ENCODE measurements around the gene APC. TPM values are rescaled to one million over a fixed set of nuclear protein-coding genes. Genes with fewer than 3 reads are reported as not detected.
A peak's percentile ranks its signal among the peaks of the same experiment; 100 is the strongest.

The APC gene
- total RNA-seq, 6 donors from 2014 or later = 38.4 to 95.3 (median 71.6) TPM

GRCh38 chr5:112776301-112776856, 38.7 kb downstream of the APC start:
- 89 to 93% methylated on average over 3 of the region's 3 CpGs for WGBS, 2 donors
- TF ChIP-seq POLR2A (IDR thresholded peaks at IDR 0.05) = no peak
- TF ChIP-seq EP300 (IDR thresholded peaks at IDR 0.05) = no peak
- TF ChIP-seq, protein P1, sequence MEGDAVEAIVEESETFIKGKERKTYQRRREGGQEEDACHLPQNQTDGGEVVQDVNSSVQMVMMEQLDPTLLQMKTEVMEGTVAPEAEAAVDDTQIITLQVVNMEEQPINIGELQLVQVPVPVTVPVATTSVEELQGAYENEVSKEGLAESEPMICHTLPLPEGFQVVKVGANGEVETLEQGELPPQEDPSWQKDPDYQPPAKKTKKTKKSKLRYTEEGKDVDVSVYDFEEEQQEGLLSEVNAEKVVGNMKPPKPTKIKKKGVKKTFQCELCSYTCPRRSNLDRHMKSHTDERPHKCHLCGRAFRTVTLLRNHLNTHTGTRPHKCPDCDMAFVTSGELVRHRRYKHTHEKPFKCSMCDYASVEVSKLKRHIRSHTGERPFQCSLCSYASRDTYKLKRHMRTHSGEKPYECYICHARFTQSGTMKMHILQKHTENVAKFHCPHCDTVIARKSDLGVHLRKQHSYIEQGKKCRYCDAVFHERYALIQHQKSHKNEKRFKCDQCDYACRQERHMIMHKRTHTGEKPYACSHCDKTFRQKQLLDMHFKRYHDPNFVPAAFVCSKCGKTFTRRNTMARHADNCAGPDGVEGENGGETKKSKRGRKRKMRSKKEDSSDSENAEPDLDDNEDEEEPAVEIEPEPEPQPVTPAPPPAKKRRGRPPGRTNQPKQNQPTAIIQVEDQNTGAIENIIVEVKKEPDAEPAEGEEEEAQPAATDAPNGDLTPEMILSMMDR (IDR thresholded peaks at IDR 0.05) = no peak
- no peak for TF ChIP-seq POLR2AphosphoS5 (IDR thresholded peaks at IDR 0.05)
- no peak overlapping the region for H3K27ac ChIP-seq
- H3K27me3 ChIP-seq = no peaks in the 10 kb centered on the region
- DNase-seq (no peak), ATAC-seq (ENCODE audit: low FRiP score in 2 of 2) (peak in 1 of 2 donors; percentile 44)
- no peaks in the 10 kb centered on the region for H3K9me3 ChIP-seq
- H3K36me3 ChIP-seq = peaks cover 0 to 62% (median 4%) of the 10 kb centered on the region in 4 donors
- no peaks in the 10 kb centered on the region for H3K4me1 ChIP-seq
- H3K4me3 ChIP-seq = no peak overlapping the region

GRCh38 chr5:112779531-112779930, 41.8 kb downstream of the APC start:
- no peak overlapping the region for H3K4me3 ChIP-seq
- H3K4me1 ChIP-seq = no peaks in the 10 kb centered on the region
- ATAC-seq (ENCODE audit: low FRiP score in 2 of 2) (peak in 1 of 2 donors; percentile 28), DNase-seq (no peak)
- H3K27ac ChIP-seq = no peak overlapping the region
- H3K27me3 ChIP-seq = no peaks in the 10 kb centered on the region
- no peaks in the 10 kb centered on the region for H3K9me3 ChIP-seq
- peaks cover 0 to 64% (median 9%) of the 10 kb centered on the region in 4 donors for H3K36me3 ChIP-seq
- TF ChIP-seq POLR2A (IDR thresholded peaks at IDR 0.05) = no peak
- no peak for TF ChIP-seq EP300 (IDR thresholded peaks at IDR 0.05)
- no peak for TF ChIP-seq POLR2AphosphoS5 (IDR thresholded peaks at IDR 0.05)
- TF ChIP-seq, protein P1 (IDR thresholded peaks at IDR 0.05) = no peak

DNA sequence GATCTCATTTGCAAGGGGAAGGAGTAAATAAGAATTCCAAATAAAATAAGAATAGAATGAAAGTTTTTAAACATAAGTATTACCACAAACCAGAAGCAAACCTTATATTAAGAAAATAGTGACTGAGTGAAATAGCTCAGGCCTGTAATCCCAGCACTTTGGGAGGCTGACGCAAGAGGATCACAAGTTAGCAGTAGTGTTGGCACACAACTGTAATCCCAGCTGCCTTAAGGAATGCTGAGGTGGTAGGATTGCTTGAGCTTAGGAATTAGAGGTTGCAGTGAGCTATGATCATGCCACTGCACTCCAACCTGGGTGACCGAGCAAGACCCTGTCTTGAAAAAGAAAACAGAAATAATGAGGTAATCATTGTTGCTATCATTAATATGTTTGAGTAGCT, 47.0 kb downstream of the APC start:
- ATAC-seq (ENCODE audit: low FRiP score in 2 of 2) (no peak), DNase-seq (no peak)
- Histone ChIP-seq H3K4me3 (no peak overlapping the region), H3K9me3 (no peaks in the 10 kb centered on the region), H3K4me1 (no peaks in the 10 kb centered on the region), H3K27ac (no peak overlapping the region), H3K27me3 (no peaks in the 10 kb centered on the region), H3K36me3 (peaks cover 0 to 37% (median 6%) of the 10 kb centered on the region in 4 donors)
- TF ChIP-seq, protein P1 (IDR thresholded peaks at IDR 0.05) = no peak
- TF ChIP-seq EP300 (IDR thresholded peaks at IDR 0.05) (no peak), POLR2A (IDR thresholded peaks at IDR 0.05) (no peak), POLR2AphosphoS5 (IDR thresholded peaks at IDR 0.05) (no peak)
- 92 to 100% methylated on average over 2 of the region's 2 CpGs for WGBS, 2 donors

DNA sequence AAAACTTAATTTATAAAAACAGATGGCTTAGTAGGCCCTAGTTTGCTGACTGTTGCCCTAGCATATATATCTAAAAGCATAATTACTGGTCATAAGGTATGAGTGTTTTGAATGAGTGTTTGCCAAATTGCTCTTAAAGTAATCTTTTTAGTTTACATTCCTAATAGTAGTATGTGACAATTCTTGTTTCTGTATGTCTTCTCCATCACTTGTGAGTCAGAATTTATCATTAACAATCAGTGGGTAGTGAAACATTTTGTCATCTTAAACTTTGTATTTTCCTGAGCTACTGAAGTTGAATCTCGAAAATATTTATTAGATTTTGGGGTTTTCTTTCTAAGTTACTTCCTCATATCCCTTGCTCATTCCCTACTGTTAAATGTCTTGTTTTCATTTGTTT, 49.6 kb downstream of the APC start:
- Histone ChIP-seq H3K4me1 (no peaks in the 10 kb centered on the region), H3K4me3 (no peak overlapping the region), H3K27ac (no peak overlapping the region), H3K36me3 (peaks cover 0 to 39% (median 4%) of the 10 kb centered on the region in 4 donors), H3K27me3 (no peaks in the 10 kb centered on the region), H3K9me3 (no peaks in the 10 kb centered on the region)
- DNase-seq = no peak
- 83 to 87% methylated on average over 1 of the region's 1 CpG for WGBS, 2 donors
- TF ChIP-seq, protein P1 (IDR thresholded peaks at IDR 0.05) = no peak
- TF ChIP-seq POLR2AphosphoS5 (IDR thresholded peaks at IDR 0.05) (no peak), POLR2A (IDR thresholded peaks at IDR 0.05) (no peak), EP300 (IDR thresholded peaks at IDR 0.05) (no peak)
- ATAC-seq (ENCODE audit: low FRiP score in 2 of 2) = no peak

DNA sequence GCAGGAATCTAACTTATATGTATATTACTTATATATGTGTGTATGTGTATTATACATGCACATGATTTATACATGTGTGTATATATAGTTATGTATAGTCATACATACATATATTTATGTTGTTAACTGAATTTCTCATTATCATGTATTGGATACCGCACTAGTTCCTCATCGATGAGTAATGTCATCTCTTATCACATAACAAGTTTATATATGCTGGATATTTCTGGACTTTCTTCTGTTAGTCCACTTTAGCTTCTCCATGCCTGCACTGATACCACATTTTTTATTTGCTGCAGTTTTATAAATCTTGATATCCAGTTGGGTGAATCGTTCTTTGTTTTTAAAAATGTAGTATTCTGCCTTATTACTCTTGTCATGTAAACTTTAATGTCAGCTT, 50.2 kb downstream of the APC start:
- no peak overlapping the region for H3K27ac ChIP-seq
- WGBS, 2 donors = 95 to 96% methylated on average over 3 of the region's 3 CpGs

More for the DNA sequence above, 50.2 kb downstream of the APC start:
- DNase-seq (no peak), ATAC-seq (ENCODE audit: low FRiP score in 2 of 2) (no peak)
- TF ChIP-seq POLR2A (IDR thresholded peaks at IDR 0.05) = no peak
- TF ChIP-seq, protein P1 (IDR thresholded peaks at IDR 0.05) = no peak
- no peak for TF ChIP-seq POLR2AphosphoS5 (IDR thresholded peaks at IDR 0.05)
- TF ChIP-seq EP300 (IDR thresholded peaks at IDR 0.05) = no peak
- no peaks in the 10 kb centered on the region for H3K27me3 ChIP-seq
- no peaks in the 10 kb centered on the region for H3K9me3 ChIP-seq
- no peaks in the 10 kb centered on the region for H3K4me1 ChIP-seq
- peaks cover 0 to 41% (median 5%) of the 10 kb centered on the region in 4 donors for H3K36me3 ChIP-seq
- no peak overlapping the region for H3K4me3 ChIP-seq

Data from upper lobe of left lung (tissue), 6 donors.